Vagina (tissue), 2 donors: Measurements from ENCODE around the gene TRAPPC2L. TPM values are rescaled to one million over a fixed set of nuclear protein-coding genes. Genes with fewer than 3 reads are reported as not detected.

Experiments used
- DNase-seq, 2 donors: peaks; one replicate each; pipeline ENCODE4 v3.0.0-alpha.2; 2017; ENCODE audit errors: extremely low spot score in 2 of 2
- H3K27ac ChIP-seq: fragments of 200-600 bp; sonication (generic); one replicate; pipeline ENCODE4 v1.5.1; 2019
- H3K27me3 ChIP-seq: fragments of 200-600 bp; sonication (generic); one replicate; pipeline ENCODE4 v1.5.1; 2019
- H3K36me3 ChIP-seq, 2 donors: fragments of 200-600 bp; sonication (generic); one replicate each; pipeline ENCODE4 v1.5.1; 2017 to 2019
- H3K4me1 ChIP-seq: fragments of 200-600 bp; sonication (generic); one replicate; pipeline ENCODE4 v1.5.1; 2019
- H3K4me3 ChIP-seq, 2 donors: fragments of 200-600 bp; sonication (generic); 1 replicate in 1 of 2; 2 replicates in 1 of 2; pipeline ENCODE4 v1.5.1; 2016 to 2019
- H3K9me3 ChIP-seq: fragments of 200-600 bp; sonication (generic); one replicate; pipeline ENCODE4 v1.5.1; 2019
- POLR2A ChIP-seq, 2 donors: fragments of 450-650 bp; IDR thresholded peaks; one replicate each; pipeline ENCODE4 v1.6.1; 2017; ENCODE audit warnings: antibody characterized with exemption in 2 of 2, mild to moderate bottlenecking in 2 of 2, moderate library complexity in 2 of 2
- POLR2AphosphoS5 ChIP-seq, 2 donors: sonication (generic); formaldehyde crosslinking; IDR thresholded peaks; one replicate each; pipeline ENCODE4 v1.9.0; 2017; ENCODE audit warnings: antibody characterized with exemption in 2 of 2, mild to moderate bottlenecking in 2 of 2, low read depth in 1 of 2; ENCODE audit not compliant: insufficient read depth in 1 of 2
- intact Hi-C: fragments of 100-400 bp; cut with DNase I; formaldehyde crosslinking; loops from one replicate; pipeline ENCODE4 v1.15.1; 2023
- total RNA-seq: library from RNA; depleted of rRNA; stranded (reverse); fragments of >200 nt; gene quantifications from one replicate; pipeline ENCODE4 v1.2.3, GENCODE V29; 2016
- TF ChIP-seq, protein P1 (sequence below), 3 experiments: fragments of 450-650 bp in 2 of 3; fragments of 200-600 bp in 1 of 3; sonication (generic) in 1 of 3; IDR thresholded peaks; one replicate each; pipeline ENCODE4 v1.5.1; 2017 to 2019; ENCODE audit warnings: antibody characterized with exemption in 3 of 3, mild to moderate bottlenecking in 2 of 3, moderate library complexity in 2 of 3

Gene TRAPPC2L
- total RNA-seq, 1 donor from 2014 or later: 50.8 TPM

- no peaks in the 10 kb centered on the region for H3K27me3 ChIP-seq
- intact Hi-C loops: no loop called here
- H3K27ac ChIP-seq: no peak overlapping the region
- peaks cover 27% of the 10 kb centered on the region for H3K4me1 ChIP-seq
- H3K9me3 ChIP-seq: no peaks in the 10 kb centered on the region
- no peak overlapping the region for H3K4me3 ChIP-seq
- TF ChIP-seq, protein P1, sequence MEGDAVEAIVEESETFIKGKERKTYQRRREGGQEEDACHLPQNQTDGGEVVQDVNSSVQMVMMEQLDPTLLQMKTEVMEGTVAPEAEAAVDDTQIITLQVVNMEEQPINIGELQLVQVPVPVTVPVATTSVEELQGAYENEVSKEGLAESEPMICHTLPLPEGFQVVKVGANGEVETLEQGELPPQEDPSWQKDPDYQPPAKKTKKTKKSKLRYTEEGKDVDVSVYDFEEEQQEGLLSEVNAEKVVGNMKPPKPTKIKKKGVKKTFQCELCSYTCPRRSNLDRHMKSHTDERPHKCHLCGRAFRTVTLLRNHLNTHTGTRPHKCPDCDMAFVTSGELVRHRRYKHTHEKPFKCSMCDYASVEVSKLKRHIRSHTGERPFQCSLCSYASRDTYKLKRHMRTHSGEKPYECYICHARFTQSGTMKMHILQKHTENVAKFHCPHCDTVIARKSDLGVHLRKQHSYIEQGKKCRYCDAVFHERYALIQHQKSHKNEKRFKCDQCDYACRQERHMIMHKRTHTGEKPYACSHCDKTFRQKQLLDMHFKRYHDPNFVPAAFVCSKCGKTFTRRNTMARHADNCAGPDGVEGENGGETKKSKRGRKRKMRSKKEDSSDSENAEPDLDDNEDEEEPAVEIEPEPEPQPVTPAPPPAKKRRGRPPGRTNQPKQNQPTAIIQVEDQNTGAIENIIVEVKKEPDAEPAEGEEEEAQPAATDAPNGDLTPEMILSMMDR (IDR thresholded peaks at IDR 0.05): no peak
- TF ChIP-seq POLR2AphosphoS5 (IDR thresholded peaks at IDR 0.05; ENCODE audit: insufficient read depth in 1 of 2, low read depth in 1 of 2) (no peak), POLR2A (IDR thresholded peaks at IDR 0.05) (no peak)
- H3K36me3 ChIP-seq: no peaks in the 10 kb centered on the region
- no peak for DNase-seq
These were observed 26.4 kb downstream of the TRAPPC2L start for GRCh38 chr16:88883117-88883895.

- no peak for DNase-seq
- Histone ChIP-seq H3K27me3 (no peaks in the 10 kb centered on the region), H3K4me3 (no peak overlapping the region), H3K36me3 (no peaks in the 10 kb centered on the region), H3K27ac (no peak overlapping the region), H3K9me3 (no peaks in the 10 kb centered on the region), H3K4me1 (peaks cover 27% of the 10 kb centered on the region)
- TF ChIP-seq POLR2A (IDR thresholded peaks at IDR 0.05): no peak
- TF ChIP-seq, protein P1 (IDR thresholded peaks at IDR 0.05): no peak
- intact Hi-C loops: no loop called here
These were observed 27.0 kb downstream of the TRAPPC2L start for GRCh38 chr16:88883946-88884345.

DNA sequence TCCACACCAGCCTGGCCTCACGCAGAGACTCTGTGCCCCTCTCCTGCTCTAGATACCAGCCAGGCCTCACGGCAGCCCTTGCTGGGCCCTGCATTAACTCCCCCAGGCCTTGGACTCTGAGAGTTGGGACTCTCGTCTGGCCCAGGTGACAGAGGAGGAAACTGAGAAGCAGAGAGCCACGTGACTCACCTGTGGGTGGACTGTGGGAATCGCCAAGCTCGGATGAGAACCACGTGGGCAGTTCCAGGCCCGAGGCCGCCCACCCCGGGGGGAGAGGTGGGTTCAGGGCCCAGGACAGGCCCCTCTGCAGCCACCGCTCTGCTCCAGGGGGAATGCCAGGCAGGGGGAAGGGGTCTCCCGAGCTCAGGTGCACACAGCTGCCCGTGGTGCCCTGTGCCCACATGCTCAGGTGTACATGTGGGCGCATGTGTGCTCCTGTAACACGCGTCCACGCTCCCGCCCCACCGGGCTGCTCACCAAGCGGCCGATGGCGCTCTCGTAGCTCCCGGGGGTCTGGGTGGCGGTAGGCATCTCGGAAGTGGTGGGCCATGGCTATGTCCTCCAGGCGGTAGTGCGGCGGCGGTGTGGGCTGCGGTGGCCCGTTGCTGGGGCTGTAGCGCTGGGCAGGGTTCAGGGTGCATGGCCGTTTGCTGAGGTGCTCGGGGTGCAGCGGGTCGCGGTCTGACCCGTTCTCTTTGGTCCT is 27.8 kb downstream of the TRAPPC2L start:
- no peaks in the 10 kb centered on the region for H3K36me3 ChIP-seq
- H3K9me3 ChIP-seq: no peaks in the 10 kb centered on the region
- intact Hi-C loops: no loop called here
- no peak overlapping the region for H3K27ac ChIP-seq
- H3K4me3 ChIP-seq: no peak overlapping the region
- H3K4me1 ChIP-seq: peaks cover 27% of the 10 kb centered on the region
- no peak for DNase-seq
- TF ChIP-seq POLR2A (IDR thresholded peaks at IDR 0.05) (no peak), POLR2AphosphoS5 (IDR thresholded peaks at IDR 0.05; ENCODE audit: insufficient read depth in 1 of 2, low read depth in 1 of 2) (no peak)
- TF ChIP-seq, protein P1 (IDR thresholded peaks at IDR 0.05): no peak
- H3K27me3 ChIP-seq: no peaks in the 10 kb centered on the region

GRCh38 chr16:88885693-88886280 is 28.9 kb downstream of the TRAPPC2L start:
- Histone ChIP-seq H3K4me1 (peaks cover 20% of the 10 kb centered on the region), H3K27ac (peak overlapping the region; percentile 61), H3K9me3 (no peaks in the 10 kb centered on the region), H3K36me3 (no peaks in the 10 kb centered on the region), H3K27me3 (no peaks in the 10 kb centered on the region), H3K4me3 (no peak overlapping the region)
- no peak for DNase-seq
- intact Hi-C loops: no loop called here
- TF ChIP-seq, protein P1 (IDR thresholded peaks at IDR 0.05): no peak
- TF ChIP-seq POLR2A (IDR thresholded peaks at IDR 0.05): no peak
- TF ChIP-seq POLR2AphosphoS5 (IDR thresholded peaks at IDR 0.05; ENCODE audit: insufficient read depth in 1 of 2, low read depth in 1 of 2): no peak
